Measurements from ENCODE around the gene MRPS15.

MRPS15 gene

GRCh38 chr1:36421649-36422048 lies 42.5 kb downstream of the MRPS15 start:
- no peak for DNase-seq (ENCODE audit: low read depth in 1 of 2, low spot score in 1 of 2)

- peak; percentile 90 to 92 for DNase-seq (ENCODE audit: low read depth in 1 of 2, low spot score in 1 of 2)
Measured at GRCh38 chr1:36420836-36421317, 43.3 kb downstream of the MRPS15 start.

GRCh38 chr1:36420409-36420808 lies 43.8 kb downstream of the MRPS15 start:
- no peak for DNase-seq (ENCODE audit: low read depth in 1 of 2, low spot score in 1 of 2)

- no peak for DNase-seq (ENCODE audit: low read depth in 1 of 2, low spot score in 1 of 2)
Measured at GRCh38 chr1:36419569-36419968, 44.6 kb downstream of the MRPS15 start.

GRCh38 chr1:36419140-36419539 lies 45.0 kb downstream of the MRPS15 start:
- DNase-seq (ENCODE audit: low read depth in 1 of 2, low spot score in 1 of 2) = no peak

GRCh38 chr1:36417931-36418330 lies 46.3 kb downstream of the MRPS15 start:
- DNase-seq (ENCODE audit: low read depth in 1 of 2, low spot score in 1 of 2) = no peak

- DNase-seq (ENCODE audit: low read depth in 1 of 2, low spot score in 1 of 2) = no peak
Measured at GRCh38 chr1:36415661-36416326, 48.4 kb downstream of the MRPS15 start.

- DNase-seq (ENCODE audit: low read depth in 1 of 2, low spot score in 1 of 2) = no peak
Measured at GRCh38 chr1:36414384-36414783, 49.8 kb downstream of the MRPS15 start.

GRCh38 chr1:36411674-36412648 lies 52.2 kb downstream of the MRPS15 start:
- DNase-seq (ENCODE audit: low read depth in 1 of 2, low spot score in 1 of 2) = peak in 1 of 2 donors; percentile 40

- DNase-seq (ENCODE audit: low read depth in 1 of 2, low spot score in 1 of 2) = no peak
Measured at GRCh38 chr1:36408479-36408878, 55.7 kb downstream of the MRPS15 start.

GRCh38 chr1:36406440-36406839 lies 57.7 kb downstream of the MRPS15 start:
- DNase-seq (ENCODE audit: low read depth in 1 of 2, low spot score in 1 of 2) = no peak
